IMR-90 (cell line): ENCODE data around the gene API5. TPM values are rescaled to one million over a fixed set of nuclear protein-coding genes. Genes with fewer than 3 reads are reported as not detected.
A peak's percentile ranks its signal among the peaks of the same experiment; 100 is the strongest.

Source experiments
- ATAC-seq: fragments of 200-7000 bp; cut with Tn5 transposase; 2 replicates; pipeline ENCODE4 v1.9.1; 2020; ENCODE audit warnings: low read depth, mild to moderate bottlenecking, moderate library complexity
- BruUV-seq: library from RNA; stranded (reverse); fragments of 400-500 nt; replicated peaks from 2 replicates; lab custom pipeline; 2021; lab: Mats Ljungman, UMichigan
- CTCF ChIA-PET: fragments of 300-600 bp; formaldehyde crosslinking; extraction: SDS; loops from one replicate; lab custom pipeline; 2021; ENCODE audit warnings: antibody characterized with exemption; lab: Yijun Ruan, JAX
- POLR2A ChIA-PET: fragments of 300-600 bp; sonication (Branson Sonifier 250); formaldehyde crosslinking; loops from one replicate; lab custom pipeline; 2022; ENCODE audit warnings: antibody characterized with exemption; ENCODE audit not compliant: unreplicated experiment; lab: Charles Lee
- DNase-seq: peaks from one replicate; pipeline ENCODE4 v3.0.0; 2013
- H2AFZ ChIP-seq: replicated peaks from 2 replicates; pipeline ENCODE3; 2013; ENCODE audit warnings: low read length, mild to moderate bottlenecking; ENCODE audit not compliant: poor library complexity
- H2AK5ac ChIP-seq: 2 replicates; pipeline ENCODE4 v1.6.1; 2013; ENCODE audit warnings: low read depth, low read length, inconsistent platforms
- H2AK9ac ChIP-seq: replicated peaks from 2 replicates; pipeline ENCODE3; 2013; ENCODE audit warnings: mild to moderate bottlenecking, low read depth, low read length, moderate library complexity; ENCODE audit not compliant: poor library complexity
- H2BK120ac ChIP-seq: 2 replicates; pipeline ENCODE4 v1.6.1; 2013; ENCODE audit warnings: low read depth, low read length, inconsistent platforms
- H2BK15ac ChIP-seq: 3 replicates; pipeline ENCODE4 v1.6.1; 2013; ENCODE audit warnings: low read depth, low read length, inconsistent platforms
- H2BK20ac ChIP-seq: 2 replicates; pipeline ENCODE4 v1.6.1; 2013; ENCODE audit warnings: low read depth, mild to moderate bottlenecking, inconsistent platforms, low read length, moderate library complexity
- H2BK5ac ChIP-seq: 2 replicates; pipeline ENCODE4 v1.6.1; 2013; ENCODE audit warnings: mild to moderate bottlenecking, low read depth, low read length, inconsistent platforms; ENCODE audit not compliant: poor library complexity, severe bottlenecking
- H3K14ac ChIP-seq: replicated peaks from 2 replicates; pipeline ENCODE4 v1.6.1; 2013; ENCODE audit warnings: low read depth, low read length, inconsistent platforms
- H3K18ac ChIP-seq: 2 replicates; pipeline ENCODE4 v1.6.1; 2013; ENCODE audit warnings: low read depth, low read length, control low read depth
- H3K23ac ChIP-seq: 2 replicates; pipeline ENCODE4 v1.6.1; 2013; ENCODE audit warnings: low read depth, low read length, inconsistent platforms
- H3K27ac ChIP-seq: 2 replicates; pipeline ENCODE4 v1.5.1; 2013; ENCODE audit warnings: mild to moderate bottlenecking, control low read depth, low read length; ENCODE audit not compliant: insufficient read depth
- H3K27me3 ChIP-seq: 2 replicates; pipeline ENCODE4 v1.6.1; 2013; ENCODE audit warnings: low read length; ENCODE audit not compliant: control insufficient read depth, insufficient read depth
- H3K36me3 ChIP-seq: 2 replicates; pipeline ENCODE4 v1.6.1; 2013; ENCODE audit warnings: low read length, mixed read lengths; ENCODE audit not compliant: control insufficient read depth, insufficient read depth
- H3K4ac ChIP-seq: 2 replicates; pipeline ENCODE4 v1.6.1; 2013; ENCODE audit warnings: low read depth, low read length, inconsistent platforms
- H3K4me1 ChIP-seq: 2 replicates; pipeline ENCODE4 v1.6.1; 2013; ENCODE audit warnings: low read length, mixed read lengths; ENCODE audit not compliant: control insufficient read depth, insufficient read depth
- H3K4me2 ChIP-seq: 2 replicates; pipeline ENCODE4 v1.6.1; 2013; ENCODE audit warnings: low read depth, mild to moderate bottlenecking, control low read depth, low read length, moderate library complexity
- H3K4me3 ChIP-seq: 2 replicates; pipeline ENCODE4 v1.5.1; 2013; ENCODE audit warnings: low read depth, mild to moderate bottlenecking, control low read depth, low read length, moderate library complexity; ENCODE audit not compliant: insufficient read depth
- H3K56ac ChIP-seq: 2 replicates; pipeline ENCODE4 v1.6.1; 2013; ENCODE audit warnings: low read length, inconsistent platforms; ENCODE audit not compliant: insufficient read depth; ENCODE audit errors: extremely low read depth
- H3K79me1 ChIP-seq, 2 experiments: 2 replicates each; pipeline ENCODE4 v1.6.1; 2013; ENCODE audit warnings: low read length in 2 of 2, inconsistent platforms in 1 of 2, low read depth in 1 of 2
- H3K9ac ChIP-seq: 2 replicates; pipeline ENCODE4 v1.6.1; 2013; ENCODE audit warnings: low read depth, low read length, control low read depth
- H3K9me1 ChIP-seq: 2 replicates; pipeline ENCODE4 v1.6.1; 2013; ENCODE audit warnings: low read length, inconsistent platforms; ENCODE audit not compliant: insufficient read depth
- H3K9me3 ChIP-seq: 2 replicates; pipeline ENCODE4 v1.6.1; 2013; ENCODE audit warnings: low read length; ENCODE audit not compliant: control insufficient read depth, insufficient read depth
- H4K20me1 ChIP-seq: 2 replicates; pipeline ENCODE4 v1.6.1; 2013; ENCODE audit warnings: low read length, inconsistent platforms; ENCODE audit not compliant: insufficient read depth
- H4K5ac ChIP-seq: 2 replicates; pipeline ENCODE4 v1.6.1; 2013; ENCODE audit warnings: mild to moderate bottlenecking, low read depth, low read length, control low read depth
- H4K8ac ChIP-seq, 2 experiments: 2 replicates each; pipeline ENCODE4 v1.6.1; 2013; ENCODE audit warnings: low read depth in 2 of 2, low read length in 2 of 2, control low read depth in 1 of 2, inconsistent platforms in 1 of 2
- H4K91ac ChIP-seq: 2 replicates; pipeline ENCODE4 v1.6.1; 2013; ENCODE audit warnings: low read depth, low read length, inconsistent platforms; ENCODE audit not compliant: insufficient read depth
- BHLHE40 ChIP-seq: fragments of 150-350 bp; IDR thresholded peaks from 2 replicates; pipeline ENCODE4 v1.6.1; 2016; ENCODE audit warnings: mild to moderate bottlenecking, low read depth, low read length
- CEBPB ChIP-seq: IDR thresholded peaks from 2 replicates; pipeline ENCODE4 v1.6.1; 2012; ENCODE audit warnings: low read depth, low read length, improper control_type of control experiment
- CHD1 ChIP-seq: IDR thresholded peaks from 2 replicates; pipeline ENCODE4 v1.6.1; 2012; ENCODE audit warnings: low read depth, low read length, improper control_type of control experiment
- FOS ChIP-seq: fragments of 150-350 bp; IDR thresholded peaks from 2 replicates; pipeline ENCODE4 v1.6.1; 2016; ENCODE audit warnings: low read depth, low read length
- MAFK ChIP-seq: IDR thresholded peaks from 2 replicates; pipeline ENCODE4 v1.6.1; 2012; ENCODE audit warnings: low read depth, low read length, improper control_type of control experiment
- MAZ ChIP-seq: IDR thresholded peaks from 2 replicates; pipeline ENCODE4 v1.6.1; 2012; ENCODE audit warnings: low read depth, mild to moderate bottlenecking, low read length, improper control_type of control experiment, moderate library complexity, borderline replicate concordance
- MXI1 ChIP-seq: IDR thresholded peaks from 2 replicates; pipeline ENCODE4 v1.6.1; 2012; ENCODE audit warnings: low read depth, mild to moderate bottlenecking, low read length, moderate library complexity, borderline replicate concordance
- NFE2L2 ChIP-seq: fragments of 150-350 bp; IDR thresholded peaks from 2 replicates; pipeline ENCODE4 v1.6.1; 2016; ENCODE audit warnings: low read depth, mild to moderate bottlenecking, low read length
- POLR2A ChIP-seq: IDR thresholded peaks from 2 replicates; pipeline ENCODE4 v1.6.1; 2012; ENCODE audit warnings: mild to moderate bottlenecking, low read depth, low read length
- RCOR1 ChIP-seq: IDR thresholded peaks from 2 replicates; pipeline ENCODE4 v1.6.1; 2012; ENCODE audit warnings: mild to moderate bottlenecking, low read length, improper control_type of control experiment; ENCODE audit not compliant: insufficient replicate concordance
- RFX5 ChIP-seq: IDR thresholded peaks from 2 replicates; pipeline ENCODE4 v1.8.0; 2012; ENCODE audit warnings: low read depth, mild to moderate bottlenecking, low read length, moderate library complexity
- SMC3 ChIP-seq: fragments of 150-350 bp; IDR thresholded peaks from 2 replicates; pipeline ENCODE4 v1.6.1; 2016; ENCODE audit warnings: low read depth, mild to moderate bottlenecking, antibody characterized with exemption, low read length, moderate library complexity
- WGBS, 2 experiments: methylation state at CpG; one replicate each; pipeline versions ENCODE4 v1.1.5 to v1.1.7; 2013; ENCODE audit warnings: missing lambda C conversion rate in 2 of 2; ENCODE audit not compliant: insufficient read length in 1 of 2; ENCODE audit errors: extremely low coverage in 2 of 2; 5-methylcytosine and 5-hydroxymethylcytosine counted together
- dilution Hi-C: fragments of 300-500 bp; cut with HindIII; formaldehyde crosslinking; loops from one replicate; pipeline ENCODE4 v1.14.3; 2018; ENCODE audit warnings: low sequenced_read_pairs; ENCODE audit not compliant: unreplicated experiment
- in situ Hi-C: fragments of 300-500 bp; cut with MboI; formaldehyde crosslinking; loops from 3 replicates; pipeline ENCODE4 v1.14.3; 2019; ENCODE audit warnings: low sequenced_read_pairs, inconsistent platforms, mixed read lengths
- intact Hi-C: fragments of 100-400 bp; cut with micrococcal nuclease; formaldehyde crosslinking; loops from 2 replicates; pipeline ENCODE4 v1.10.0; 2022
- polyA plus RNA-seq, 3 experiments: library from polyadenylated mRNA; depleted of rRNA; stranded (reverse); fragments of >200 nt; gene quantifications; 2 replicates each; pipeline ENCODE4 v1.2.3, GENCODE V29; 2012; ENCODE audit warnings: low replicate concordance in 1 of 3
- total RNA-seq: library from RNA; depleted of rRNA; stranded (reverse); fragments of >200 nt; gene quantifications from 2 replicates; pipeline ENCODE4 v1.2.3, GENCODE V29; 2012
- TF ChIP-seq, protein P1 (sequence below): conservative IDR thresholded peaks from 2 replicates; pipeline ENCODE4 v1.5.1; 2012; ENCODE audit warnings: mild to moderate bottlenecking, low read depth, low read length, improper control_type of control experiment
- TF ChIP-seq, protein P2 (sequence below): fragments of 150-350 bp; IDR thresholded peaks from 2 replicates; pipeline ENCODE4 v1.6.1; 2017; ENCODE audit warnings: mild to moderate bottlenecking, antibody characterized with exemption, low read length, low read depth
- TF ChIP-seq, protein P3 (sequence below): fragments of 150-350 bp; IDR thresholded peaks from 2 replicates; pipeline ENCODE4 v1.6.1; 2016; ENCODE audit warnings: low read depth, mild to moderate bottlenecking, low read length, moderate library complexity, borderline replicate concordance

API5 gene
- total and polyA plus RNA-seq, 2 of the 4 experiments (the other 2 are of a cell fraction): 44.9 to 59.9 TPM

DNA sequence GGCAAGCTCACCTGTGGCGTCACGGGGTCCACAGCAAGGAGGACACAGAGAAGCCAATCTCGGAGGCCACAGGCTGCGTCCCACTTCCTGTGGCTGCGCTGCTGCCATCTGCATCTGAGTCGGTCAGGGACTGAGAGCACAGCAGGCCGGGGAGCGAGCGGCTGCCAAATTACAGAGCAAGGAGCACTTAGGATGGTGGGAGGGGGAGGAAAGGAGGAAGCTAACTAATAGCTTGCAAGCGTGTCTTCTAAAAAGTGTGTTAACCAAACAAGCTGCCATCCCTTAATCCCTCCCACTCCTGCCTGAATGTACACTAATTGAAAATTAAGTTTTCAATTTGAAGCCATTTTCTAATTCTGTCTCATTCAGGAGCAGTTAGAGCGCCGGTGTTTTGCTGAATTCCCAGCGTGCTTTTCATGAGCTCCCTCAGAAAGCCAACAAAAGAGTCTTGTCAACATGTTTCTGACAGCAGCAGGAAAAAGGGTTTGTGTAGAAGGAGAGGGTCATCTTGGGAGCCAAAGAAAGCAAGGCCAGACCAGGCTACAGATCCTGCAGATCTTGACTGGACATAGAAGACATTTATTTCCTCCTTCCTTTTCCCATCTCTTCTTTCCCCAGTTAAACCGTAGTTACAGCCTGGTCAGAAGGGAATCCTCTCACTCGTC is 42.4 kb upstream of the API5 start:
- no peak for ATAC-seq
- Histone ChIP-seq H4K5ac (no peak overlapping the region), H4K91ac (no peak overlapping the region), H4K8ac (no peak overlapping the region), H3K9me1 (no peaks in the 10 kb centered on the region), H3K14ac (no peak overlapping the region), H3K23ac (no peak overlapping the region), H3K27ac (no peak overlapping the region), H2BK15ac (no peak overlapping the region), H3K56ac (no peak overlapping the region), H3K9me3 (no peaks in the 10 kb centered on the region), H3K4me3 (no peak overlapping the region), H2BK5ac (no peak overlapping the region), H2AK5ac (no peak overlapping the region), H2BK20ac (no peak overlapping the region), H3K79me1 (no peaks in the 10 kb centered on the region), H3K9ac (no peak overlapping the region), H3K18ac (no peak overlapping the region), H2BK120ac (no peak overlapping the region), H3K4ac (no peak overlapping the region), H3K4me1 (no peaks in the 10 kb centered on the region), H3K36me3 (no peaks in the 10 kb centered on the region), H4K20me1 (no peaks in the 10 kb centered on the region), H3K27me3 (no peaks in the 10 kb centered on the region), H2AFZ (peak overlapping the region; percentile 76), H2AK9ac (no peak overlapping the region), H3K4me2 (no peak overlapping the region)
- in situ Hi-C loops (no loop called here), dilution Hi-C loops (no loop called here), intact Hi-C loops (no loop called here)
- CTCF ChIA-PET: interaction anchor here (2.8 kb wide), 1 partner anchor 13 kb away, joined by 13 read pairs; no protein-coding TSS in a partner anchor
- no peak for TF ChIP-seq MAZ
- TF ChIP-seq BHLHE40: no peak
- TF ChIP-seq MXI1: no peak
- TF ChIP-seq, protein P1, sequence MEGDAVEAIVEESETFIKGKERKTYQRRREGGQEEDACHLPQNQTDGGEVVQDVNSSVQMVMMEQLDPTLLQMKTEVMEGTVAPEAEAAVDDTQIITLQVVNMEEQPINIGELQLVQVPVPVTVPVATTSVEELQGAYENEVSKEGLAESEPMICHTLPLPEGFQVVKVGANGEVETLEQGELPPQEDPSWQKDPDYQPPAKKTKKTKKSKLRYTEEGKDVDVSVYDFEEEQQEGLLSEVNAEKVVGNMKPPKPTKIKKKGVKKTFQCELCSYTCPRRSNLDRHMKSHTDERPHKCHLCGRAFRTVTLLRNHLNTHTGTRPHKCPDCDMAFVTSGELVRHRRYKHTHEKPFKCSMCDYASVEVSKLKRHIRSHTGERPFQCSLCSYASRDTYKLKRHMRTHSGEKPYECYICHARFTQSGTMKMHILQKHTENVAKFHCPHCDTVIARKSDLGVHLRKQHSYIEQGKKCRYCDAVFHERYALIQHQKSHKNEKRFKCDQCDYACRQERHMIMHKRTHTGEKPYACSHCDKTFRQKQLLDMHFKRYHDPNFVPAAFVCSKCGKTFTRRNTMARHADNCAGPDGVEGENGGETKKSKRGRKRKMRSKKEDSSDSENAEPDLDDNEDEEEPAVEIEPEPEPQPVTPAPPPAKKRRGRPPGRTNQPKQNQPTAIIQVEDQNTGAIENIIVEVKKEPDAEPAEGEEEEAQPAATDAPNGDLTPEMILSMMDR: no peak
- TF ChIP-seq CEBPB: no peak
- no peak for TF ChIP-seq MAFK
- TF ChIP-seq, protein P2, sequence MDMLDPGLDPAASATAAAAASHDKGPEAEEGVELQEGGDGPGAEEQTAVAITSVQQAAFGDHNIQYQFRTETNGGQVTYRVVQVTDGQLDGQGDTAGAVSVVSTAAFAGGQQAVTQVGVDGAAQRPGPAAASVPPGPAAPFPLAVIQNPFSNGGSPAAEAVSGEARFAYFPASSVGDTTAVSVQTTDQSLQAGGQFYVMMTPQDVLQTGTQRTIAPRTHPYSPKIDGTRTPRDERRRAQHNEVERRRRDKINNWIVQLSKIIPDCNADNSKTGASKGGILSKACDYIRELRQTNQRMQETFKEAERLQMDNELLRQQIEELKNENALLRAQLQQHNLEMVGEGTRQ: no peak
- TF ChIP-seq RCOR1: no peak
- no peak for TF ChIP-seq FOS
- TF ChIP-seq NFE2L2: no peak
- no peak for TF ChIP-seq RFX5
- TF ChIP-seq SMC3: no peak
- no peak for TF ChIP-seq CHD1
- TF ChIP-seq POLR2A: no peak
- TF ChIP-seq, protein P3, sequence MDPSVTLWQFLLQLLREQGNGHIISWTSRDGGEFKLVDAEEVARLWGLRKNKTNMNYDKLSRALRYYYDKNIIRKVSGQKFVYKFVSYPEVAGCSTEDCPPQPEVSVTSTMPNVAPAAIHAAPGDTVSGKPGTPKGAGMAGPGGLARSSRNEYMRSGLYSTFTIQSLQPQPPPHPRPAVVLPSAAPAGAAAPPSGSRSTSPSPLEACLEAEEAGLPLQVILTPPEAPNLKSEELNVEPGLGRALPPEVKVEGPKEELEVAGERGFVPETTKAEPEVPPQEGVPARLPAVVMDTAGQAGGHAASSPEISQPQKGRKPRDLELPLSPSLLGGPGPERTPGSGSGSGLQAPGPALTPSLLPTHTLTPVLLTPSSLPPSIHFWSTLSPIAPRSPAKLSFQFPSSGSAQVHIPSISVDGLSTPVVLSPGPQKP: no peak
- POLR2A ChIA-PET: interaction anchor here (0.6 kb wide), 1 partner anchor 205 kb away, joined by 3 read pairs; no protein-coding TSS in a partner anchor
- DNase-seq: no peak
- WGBS, 2 experiments: 31% methylated on average over 2 of the region's 15 CpGs; no CpG with 5 or more reads in 1 of the 2 experiments
- BruUV-seq: no TSS peak
